H9 (cell line): Measurements from ENCODE around the gene PTPRK. TPM values are rescaled to one million over a fixed set of nuclear protein-coding genes. Genes with fewer than 3 reads are reported as not detected.

Experiments used
- DNase-seq: peaks from one replicate; pipeline ENCODE4 v3.0.0-alpha.2; 2017
- H2AFZ ChIP-seq: one replicate; pipeline ENCODE4 v1.6.1; 2013; ENCODE audit warnings: mild to moderate bottlenecking, low read length, control low read depth, moderate library complexity
- H2AK5ac ChIP-seq: 2 replicates; pipeline ENCODE4 v1.6.1; 2013; ENCODE audit warnings: low read length, control low read depth, mixed read lengths; ENCODE audit not compliant: insufficient read length
- H2BK120ac ChIP-seq: one replicate; pipeline ENCODE4 v1.6.1; 2013; ENCODE audit warnings: low read depth, mild to moderate bottlenecking, low read length, control low read depth, inconsistent platforms; ENCODE audit not compliant: poor library complexity, severe bottlenecking
- H2BK12ac ChIP-seq: 2 replicates; pipeline ENCODE4 v1.6.1; 2013; ENCODE audit warnings: low read length, control low read depth, mixed read lengths, low read depth; ENCODE audit not compliant: insufficient read length
- H2BK15ac ChIP-seq: 2 replicates; pipeline ENCODE4 v1.6.1; 2013; ENCODE audit warnings: low read depth, low read length, control low read depth
- H2BK20ac ChIP-seq: one replicate; pipeline ENCODE4 v1.6.1; 2013; ENCODE audit warnings: low read depth, mild to moderate bottlenecking, low read length, control low read depth, inconsistent platforms; ENCODE audit not compliant: poor library complexity, severe bottlenecking
- H2BK5ac ChIP-seq: 2 replicates; pipeline ENCODE4 v1.6.1; 2013; ENCODE audit warnings: low read length, control low read depth, mixed read lengths; ENCODE audit not compliant: insufficient read length
- H3K14ac ChIP-seq: 2 replicates; pipeline ENCODE4 v1.6.1; 2013; ENCODE audit warnings: low read length, control low read depth; ENCODE audit not compliant: insufficient read depth
- H3K18ac ChIP-seq: 2 replicates; pipeline ENCODE4 v1.6.1; 2013; ENCODE audit warnings: low read depth, mild to moderate bottlenecking, mixed read lengths, low read length, control low read depth; ENCODE audit not compliant: insufficient read length
- H3K23ac ChIP-seq: 2 replicates; pipeline ENCODE4 v1.6.1; 2013; ENCODE audit warnings: low read length, control low read depth, mixed read lengths, low read depth; ENCODE audit not compliant: insufficient read length
- H3K23me2 ChIP-seq: 2 replicates; pipeline ENCODE4 v1.6.1; 2013; ENCODE audit warnings: low read depth, mild to moderate bottlenecking, mixed read lengths, low read length, control low read depth; ENCODE audit not compliant: insufficient read length, poor library complexity, severe bottlenecking
- H3K27ac ChIP-seq: 2 replicates; pipeline ENCODE4 v1.5.1; 2013; ENCODE audit warnings: low read length, control low read depth, mixed read lengths, low read depth; ENCODE audit not compliant: insufficient read length
- H3K27me3 ChIP-seq: 2 replicates; pipeline ENCODE4 v1.6.1; 2013; ENCODE audit warnings: low read length, control low read depth, inconsistent platforms; ENCODE audit not compliant: insufficient read depth
- H3K4ac ChIP-seq: 2 replicates; pipeline ENCODE4 v1.6.1; 2013; ENCODE audit warnings: low read depth, mild to moderate bottlenecking, control low read depth, inconsistent platforms, low read length, moderate library complexity
- H3K4me1 ChIP-seq: 2 replicates; pipeline ENCODE4 v1.6.1; 2013; ENCODE audit warnings: low read length, control low read depth, inconsistent platforms; ENCODE audit not compliant: insufficient read depth
- H3K4me2 ChIP-seq: 2 replicates; pipeline ENCODE4 v1.6.1; 2013; ENCODE audit warnings: low read length, control low read depth, mixed read lengths; ENCODE audit not compliant: insufficient read length, insufficient read depth
- H3K56ac ChIP-seq: 2 replicates; pipeline ENCODE4 v1.6.1; 2013; ENCODE audit warnings: low read depth, mild to moderate bottlenecking, mixed read lengths, low read length, control low read depth; ENCODE audit not compliant: insufficient read length
- H3K79me1 ChIP-seq: 2 replicates; pipeline ENCODE4 v1.6.1; 2013; ENCODE audit warnings: low read depth, mild to moderate bottlenecking, moderate library complexity, low read length, control low read depth, inconsistent platforms; ENCODE audit not compliant: insufficient read depth, poor library complexity, severe bottlenecking
- H3K79me2 ChIP-seq: 2 replicates; pipeline ENCODE4 v1.6.1; 2013; ENCODE audit warnings: low read length, control low read depth, inconsistent platforms; ENCODE audit not compliant: insufficient read depth
- H3K9ac ChIP-seq: 2 replicates; pipeline ENCODE4 v1.6.1; 2013; ENCODE audit warnings: low read length, control low read depth, mixed read lengths; ENCODE audit not compliant: insufficient read length; ENCODE audit errors: extremely low read depth
- H3K9me3 ChIP-seq: one replicate; pipeline ENCODE4 v1.6.1; 2013; ENCODE audit warnings: low read depth, low read length, inconsistent platforms; ENCODE audit not compliant: control insufficient read depth
- H3T11ph ChIP-seq: one replicate; pipeline ENCODE4 v1.6.1; 2013; ENCODE audit warnings: mild to moderate bottlenecking, low read length, control low read depth, inconsistent platforms
- H4K20me1 ChIP-seq: one replicate; pipeline ENCODE4 v1.6.1; 2013; ENCODE audit not compliant: control insufficient read depth, insufficient read length, insufficient read depth
- H4K5ac ChIP-seq: 2 replicates; pipeline ENCODE4 v1.6.1; 2013; ENCODE audit warnings: low read depth, mild to moderate bottlenecking, mixed read lengths, low read length, control low read depth; ENCODE audit not compliant: insufficient read length
- H4K8ac ChIP-seq: replicated peaks from 2 replicates; pipeline ENCODE4 v1.6.1; 2013; ENCODE audit warnings: low read length, control low read depth, mixed read lengths, low read depth; ENCODE audit not compliant: insufficient read length
- H4K91ac ChIP-seq: 2 replicates; pipeline ENCODE4 v1.6.1; 2013; ENCODE audit warnings: low read depth, mild to moderate bottlenecking, moderate library complexity, mixed read lengths, low read length, control low read depth; ENCODE audit not compliant: insufficient read length
- H3K27ac Mint-ChIP-seq, 3 experiments: 2 replicates in 2 of 3; 3 replicates in 1 of 3; pipeline ENCODE4 v1.8.0; 2020 to 2021; ENCODE audit warnings: mixed read lengths in 3 of 3, mild to moderate bottlenecking in 1 of 3, moderate library complexity in 1 of 3
- H3K27me3 Mint-ChIP-seq: 2 replicates; pipeline ENCODE4 v1.8.0; 2021; ENCODE audit warnings: low read depth, mild to moderate bottlenecking, moderate library complexity, mixed read lengths
- H3K36me3 Mint-ChIP-seq, 3 experiments: 2 replicates in 2 of 3; 3 replicates in 1 of 3; pipeline ENCODE4 v1.8.0; 2020 to 2021; ENCODE audit warnings: low read depth in 3 of 3, mixed read lengths in 3 of 3; ENCODE audit not compliant: insufficient read depth in 1 of 3
- H3K4me1 Mint-ChIP-seq, 2 experiments: 2 replicates each; pipeline ENCODE4 v1.8.0; 2020; ENCODE audit warnings: mixed read lengths in 2 of 2
- H3K4me3 Mint-ChIP-seq, 2 experiments: 2 replicates in 1 of 2; 3 replicates in 1 of 2; pipeline ENCODE4 v1.8.0; 2020 to 2021; ENCODE audit warnings: mild to moderate bottlenecking in 2 of 2, mixed read lengths in 2 of 2, moderate library complexity in 1 of 2
- H3K9me3 Mint-ChIP-seq, 2 experiments: 2 replicates in 1 of 2; 3 replicates in 1 of 2; pipeline ENCODE4 v1.8.0; 2020; ENCODE audit warnings: mild to moderate bottlenecking in 2 of 2, mixed read lengths in 2 of 2, moderate library complexity in 1 of 2
- WGBS: extraction: QIAGEN DNeasy Blood & Tissue Kit; methylation state at CpG from one replicate; pipeline ENCODE4 v1.1.7; 2013; ENCODE audit warnings: missing lambda C conversion rate, low lambda C conversion rate, mixed read lengths; ENCODE audit not compliant: insufficient read length; ENCODE audit errors: extremely low coverage; 5-methylcytosine and 5-hydroxymethylcytosine counted together
- total RNA-seq: library from RNA; stranded (reverse); gene quantifications from 2 replicates; pipeline ENCODE4 v1.2.1, GENCODE V29; 2021
- TF ChIP-seq, protein P1 (sequence below): fragments of 200-600 bp; sonication (generic); conservative IDR thresholded peaks from 3 replicates; pipeline ENCODE4 v1.8.0; 2021; ENCODE audit warnings: antibody characterized with exemption, mild to moderate bottlenecking

PTPRK gene
- total RNA-seq, 1 experiment from 2014 or later: 47.9 TPM

DNA sequence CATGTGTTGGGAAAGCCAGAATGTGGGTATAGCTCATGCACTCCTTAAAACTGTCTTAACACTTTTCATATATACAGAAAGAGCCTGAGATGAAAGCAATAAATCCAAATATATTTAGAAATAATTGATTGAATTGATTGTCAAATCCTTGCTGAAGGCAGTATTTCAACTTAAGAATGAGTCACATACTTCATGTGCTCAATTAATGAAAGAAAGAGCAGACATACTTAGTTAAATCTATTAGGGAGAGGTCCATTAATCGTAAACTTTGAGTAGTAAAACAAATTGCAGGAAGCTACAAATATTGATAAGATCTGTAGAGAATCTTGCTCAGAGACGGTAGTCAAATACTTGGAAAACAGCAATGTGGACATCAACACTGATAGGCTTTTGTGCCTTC is 358.0 kb downstream of the PTPRK start:
- H3K27ac ChIP-seq: no peak overlapping the region
- H3K27me3 Mint-ChIP-seq: no peaks in the 10 kb centered on the region
- no peak overlapping the region for H3K4ac ChIP-seq
- H3K23me2 ChIP-seq: no peaks in the 10 kb centered on the region
- TF ChIP-seq, protein P1, sequence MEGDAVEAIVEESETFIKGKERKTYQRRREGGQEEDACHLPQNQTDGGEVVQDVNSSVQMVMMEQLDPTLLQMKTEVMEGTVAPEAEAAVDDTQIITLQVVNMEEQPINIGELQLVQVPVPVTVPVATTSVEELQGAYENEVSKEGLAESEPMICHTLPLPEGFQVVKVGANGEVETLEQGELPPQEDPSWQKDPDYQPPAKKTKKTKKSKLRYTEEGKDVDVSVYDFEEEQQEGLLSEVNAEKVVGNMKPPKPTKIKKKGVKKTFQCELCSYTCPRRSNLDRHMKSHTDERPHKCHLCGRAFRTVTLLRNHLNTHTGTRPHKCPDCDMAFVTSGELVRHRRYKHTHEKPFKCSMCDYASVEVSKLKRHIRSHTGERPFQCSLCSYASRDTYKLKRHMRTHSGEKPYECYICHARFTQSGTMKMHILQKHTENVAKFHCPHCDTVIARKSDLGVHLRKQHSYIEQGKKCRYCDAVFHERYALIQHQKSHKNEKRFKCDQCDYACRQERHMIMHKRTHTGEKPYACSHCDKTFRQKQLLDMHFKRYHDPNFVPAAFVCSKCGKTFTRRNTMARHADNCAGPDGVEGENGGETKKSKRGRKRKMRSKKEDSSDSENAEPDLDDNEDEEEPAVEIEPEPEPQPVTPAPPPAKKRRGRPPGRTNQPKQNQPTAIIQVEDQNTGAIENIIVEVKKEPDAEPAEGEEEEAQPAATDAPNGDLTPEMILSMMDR: no peak
- no peak overlapping the region for H2AK5ac ChIP-seq
- H3K18ac ChIP-seq: no peak overlapping the region
- H3K9me3 Mint-ChIP-seq: no peaks in the 10 kb centered on the region
- H3K9ac ChIP-seq: no peak overlapping the region
- H3K4me2 ChIP-seq: no peak overlapping the region
- WGBS: no CpG with 5 or more reads among the region's 2 CpGs
- H4K91ac ChIP-seq: no peak overlapping the region
- H4K5ac ChIP-seq: no peak overlapping the region
- peak overlapping the region in 1 of 3 experiments; percentile 91; a peak in 1 of 7 replicates for H3K27ac Mint-ChIP-seq
- H2BK12ac ChIP-seq: no peak overlapping the region
- H3K79me2 ChIP-seq: no peaks in the 10 kb centered on the region
- H4K8ac ChIP-seq: no peak overlapping the region
- H3K36me3 Mint-ChIP-seq: no peaks in the 10 kb centered on the region
- no peak overlapping the region for H2BK20ac ChIP-seq
- H2BK5ac ChIP-seq: no peak overlapping the region
- no peak overlapping the region for H2BK15ac ChIP-seq
- no peaks in the 10 kb centered on the region for H3K4me1 Mint-ChIP-seq
- H2BK120ac ChIP-seq: no peak overlapping the region
- no peaks in the 10 kb centered on the region for H3K27me3 ChIP-seq
- no peaks in the 10 kb centered on the region for H3K79me1 ChIP-seq
- no peak overlapping the region for H3K23ac ChIP-seq
- no peaks in the 10 kb centered on the region for H4K20me1 ChIP-seq
- H3T11ph ChIP-seq: no peak overlapping the region
- H3K4me3 Mint-ChIP-seq: no peak overlapping the region
- H2AFZ ChIP-seq: no peak overlapping the region
- no peak for DNase-seq
- no peak overlapping the region for H3K14ac ChIP-seq
- no peaks in the 10 kb centered on the region for H3K9me3 ChIP-seq
- no peaks in the 10 kb centered on the region for H3K4me1 ChIP-seq
- no peak overlapping the region for H3K56ac ChIP-seq
